Measurements from ENCODE around the gene C11orf98.

GRCh38 chr11:62647609-62648005 is 17.4 kb downstream of the C11orf98 start:
- TF ChIP-seq CTCF (IDR thresholded peaks at IDR 0.05; ENCODE audit: insufficient read depth, low read length, poor library complexity, severe bottlenecking) (no peak), EZH2phosphoT487 (conservative IDR thresholded peaks at IDR 0.05; ENCODE audit: low read length) (no peak)
